ENCODE measurements around the gene ASNSD1. TPM values are rescaled to one million over a fixed set of nuclear protein-coding genes. Genes with fewer than 3 reads are reported as not detected.

The ASNSD1 gene
- total and polyA plus RNA-seq, 2 of the 8 experiments (the other 6 are each of a cell fraction or from before 2014, with no cell fraction given) = 14.1 to 44.8 TPM

DNA sequence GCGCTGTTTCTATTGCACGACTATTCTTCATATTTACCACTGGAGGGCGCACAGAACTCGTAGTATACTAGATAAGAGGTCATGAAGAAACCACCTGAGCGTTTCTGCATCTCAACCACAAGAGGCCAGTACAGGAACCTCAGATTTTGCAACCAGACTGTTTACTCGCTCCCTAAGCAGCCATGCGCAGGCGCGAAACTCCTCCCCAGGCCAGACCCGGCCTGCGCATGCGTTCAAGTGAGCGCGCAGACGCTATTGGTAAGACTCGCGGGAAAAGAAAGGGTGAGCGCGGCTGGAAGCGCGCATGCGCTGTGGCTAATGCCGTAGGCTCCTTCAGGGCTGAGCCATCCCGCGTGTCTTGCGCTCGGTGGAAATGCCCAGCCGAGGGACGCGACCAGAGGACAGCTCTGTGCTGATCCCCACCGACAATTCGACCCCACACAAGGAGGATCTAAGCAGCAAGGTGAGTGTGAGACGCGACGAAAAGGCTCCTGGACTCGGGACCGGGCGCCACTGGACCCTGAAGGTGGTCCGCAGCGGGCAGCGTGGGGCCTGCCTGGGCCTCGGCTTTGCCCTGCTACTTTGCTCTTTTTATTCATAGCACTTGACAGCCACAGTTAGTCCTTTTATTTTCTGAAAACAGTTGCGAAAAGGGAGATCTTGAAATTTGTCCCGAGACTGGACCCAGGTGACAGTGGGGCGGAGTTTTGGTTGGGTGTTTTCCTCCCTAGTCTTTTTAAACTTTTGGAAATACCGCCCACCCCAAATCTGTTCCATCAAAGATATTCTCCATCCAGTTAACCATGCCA is at the start of gene ASNSD1 (continued):
- TF ChIP-seq SIN3A (conservative IDR thresholded peaks at IDR 0.05 in 1 of 2, IDR thresholded peaks at IDR 0.05 in 1 of 2; ENCODE audit: low read depth in 1 of 2, low read length in 2 of 2) (peak in 1 of 2 experiments; percentile 75; a peak in 2 of 4 replicates), POLR2A (IDR thresholded peaks at IDR 0.05; ENCODE audit: control extremely low read depth in 1 of 2, low read depth in 2 of 2, low read length in 2 of 2) (peak; percentile 89 to 95), USF2 (IDR thresholded peaks at IDR 0.05; ENCODE audit: low read length) (no peak), SRF (IDR thresholded peaks at IDR 0.05; ENCODE audit: low read depth, low read length) (no peak), GABPA (IDR thresholded peaks at IDR 0.05; ENCODE audit: borderline replicate concordance, insufficient read depth, low read length) (no peak), TAF1 (IDR thresholded peaks at IDR 0.05; ENCODE audit: low read depth, low read length) (peak; percentile 91), BRCA1 (IDR thresholded peaks at IDR 0.05; ENCODE audit: low read depth, low read length) (peak; percentile 80), RBBP5 (IDR thresholded peaks at IDR 0.05; ENCODE audit: borderline replicate concordance, low read depth, low read length) (peak; percentile 82; the same call in 1 of the 2 replicates), CHD2 (IDR thresholded peaks at IDR 0.05; ENCODE audit: low read length) (peak; percentile 93), EGR1 (IDR thresholded peaks at IDR 0.05; ENCODE audit: borderline replicate concordance, low read depth, low read length) (no peak), RXRA (IDR thresholded peaks at IDR 0.05; ENCODE audit: insufficient read depth, low read depth, low read length) (0 out of 2 replicates have a peak, but pooled peaks have one; percentile 50), NANOG (IDR thresholded peaks at IDR 0.05; ENCODE audit: insufficient read depth, low read depth, low read length, poor library complexity, severe bottlenecking) (no peak), BCL11A (IDR thresholded peaks at IDR 0.05; ENCODE audit: low read depth in 2 of 2, low read length in 2 of 2) (no peak), JUN (IDR thresholded peaks at IDR 0.05; ENCODE audit: low read depth, low read length) (no peak), SP2 (IDR thresholded peaks at IDR 0.05; ENCODE audit: low read length) (no peak), SAP30 (IDR thresholded peaks at IDR 0.05; ENCODE audit: insufficient read depth, insufficient replicate concordance, low read length) (no peak), SP4 (IDR thresholded peaks at IDR 0.05; ENCODE audit: low read length) (0 out of 2 replicates have a peak, but pooled peaks have one; percentile 22), RAD21 (IDR thresholded peaks at IDR 0.05 in 1 of 2, conservative IDR thresholded peaks at IDR 0.05 in 1 of 2; ENCODE audit: low read depth in 2 of 2, low read length in 2 of 2) (peak; percentile 88 to 94), BACH1 (IDR thresholded peaks at IDR 0.05; ENCODE audit: low read length) (0 out of 2 replicates have a peak, but pooled peaks have one; percentile 14), SIRT6 (IDR thresholded peaks at IDR 0.05; ENCODE audit: low read length) (no peak), SIX5 (IDR thresholded peaks at IDR 0.05; ENCODE audit: low read depth, low read length) (no peak)
